Nephron progenitor cell (in vitro differentiated cells): Measurements from ENCODE around the gene ATAD3B.

ENCODE experiments used
- DNase-seq: peaks from one replicate; pipeline ENCODE4 v3.0.0; 2021
- H3K27ac Mint-ChIP-seq: 2 replicates; pipeline ENCODE4 v1.8.0; 2021; ENCODE audit warnings: mild to moderate bottlenecking, moderate library complexity, mixed read lengths
- H3K27me3 Mint-ChIP-seq: 2 replicates; pipeline ENCODE4 v1.8.0; 2021; ENCODE audit warnings: mild to moderate bottlenecking, low read depth, mixed read lengths; ENCODE audit not compliant: poor library complexity
- H3K36me3 Mint-ChIP-seq: 2 replicates; pipeline ENCODE4 v1.8.0; 2021; ENCODE audit warnings: low read depth, mixed read lengths
- H3K4me1 Mint-ChIP-seq: 2 replicates; pipeline ENCODE4 v1.8.0; 2021; ENCODE audit warnings: mixed read lengths
- H3K4me3 Mint-ChIP-seq: 2 replicates; pipeline ENCODE4 v1.8.0; 2021; ENCODE audit warnings: mild to moderate bottlenecking, moderate library complexity, mixed read lengths
- H3K9me3 Mint-ChIP-seq: 2 replicates; pipeline ENCODE4 v1.8.0; 2021; ENCODE audit warnings: mild to moderate bottlenecking, moderate library complexity, mixed read lengths
- CTCF ChIP-seq: fragments of 200-600 bp; sonication (generic); IDR thresholded peaks from 2 replicates; pipeline ENCODE4 v1.5.0; 2021; ENCODE audit warnings: antibody characterized with exemption

The ATAD3B gene

GRCh38 chr1:1435106-1435903, 36.3 kb upstream of the ATAD3B start, which contains the start of gene VWA1:
VWA1 (plus strand) TSS chr1:1435690; CDS start chr1:1435749, 59 bp downstream.
- no peaks in the 10 kb centered on the region for H3K36me3 Mint-ChIP-seq
- no peaks in the 10 kb centered on the region for H3K27me3 Mint-ChIP-seq
- H3K4me3 Mint-ChIP-seq = peak within 1 kb of the TSS; percentile 82
- no peaks in the 10 kb centered on the region for H3K9me3 Mint-ChIP-seq
- peaks cover 38% of the 10 kb centered on the region for H3K4me1 Mint-ChIP-seq
- peak; percentile 85 for DNase-seq
- H3K27ac Mint-ChIP-seq = peak within 1 kb of the TSS; percentile 90
- TF ChIP-seq CTCF = no peak

- DNase-seq = no peak
- Mint-ChIP-seq H3K9me3 (no peaks in the 10 kb centered on the region), H3K4me1 (peaks cover 39% of the 10 kb centered on the region), H3K27ac (no peak overlapping the region), H3K4me3 (peak overlapping the region; percentile 82), H3K27me3 (no peaks in the 10 kb centered on the region), H3K36me3 (no peaks in the 10 kb centered on the region)
- TF ChIP-seq CTCF = no peak
Measured at GRCh38 chr1:1435911-1436629, 35.5 kb upstream of the ATAD3B start.

GRCh38 chr1:1436630-1437032, 34.9 kb upstream of the ATAD3B start:
- DNase-seq = no peak
- H3K36me3 Mint-ChIP-seq = no peaks in the 10 kb centered on the region
- H3K4me3 Mint-ChIP-seq = peak overlapping the region; percentile 82
- H3K9me3 Mint-ChIP-seq = no peaks in the 10 kb centered on the region
- no peak overlapping the region for H3K27ac Mint-ChIP-seq
- H3K27me3 Mint-ChIP-seq = no peaks in the 10 kb centered on the region
- H3K4me1 Mint-ChIP-seq = peaks cover 34% of the 10 kb centered on the region
- no peak for TF ChIP-seq CTCF

- no peak for TF ChIP-seq CTCF
- H3K9me3 Mint-ChIP-seq = no peaks in the 10 kb centered on the region
- H3K4me1 Mint-ChIP-seq = peaks cover 30% of the 10 kb centered on the region
- DNase-seq = no peak
- no peaks in the 10 kb centered on the region for H3K27me3 Mint-ChIP-seq
- no peaks in the 10 kb centered on the region for H3K36me3 Mint-ChIP-seq
- no peak overlapping the region for H3K27ac Mint-ChIP-seq
- peak overlapping the region; percentile 82 for H3K4me3 Mint-ChIP-seq
Measured at GRCh38 chr1:1437033-1437903, 34.3 kb upstream of the ATAD3B start.

DNA sequence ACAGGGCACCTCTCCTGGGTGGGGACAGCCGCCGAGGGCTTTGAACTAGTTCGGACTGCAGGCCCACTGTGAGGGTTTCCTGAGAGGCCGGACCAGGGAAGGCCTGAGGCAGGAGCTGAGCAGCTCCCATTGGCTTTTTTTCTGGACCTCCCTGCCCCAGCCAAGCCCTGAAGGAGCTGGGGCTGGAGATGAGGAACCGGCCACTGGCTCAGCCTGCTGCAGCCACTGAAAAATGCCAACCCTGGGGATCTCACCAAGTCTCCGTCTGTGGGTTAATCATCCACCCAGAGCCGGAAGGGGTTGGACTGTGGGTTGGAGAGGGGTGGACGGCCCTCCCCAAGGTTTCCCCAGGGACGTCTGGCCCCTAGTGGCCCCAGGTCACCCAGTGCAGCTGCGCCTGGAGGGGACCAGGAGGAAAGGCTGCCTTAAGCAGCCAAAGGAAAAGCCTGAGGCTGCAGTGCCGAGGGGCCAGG, 33.6 kb upstream of the ATAD3B start:
- TF ChIP-seq CTCF = no peak
- no peak overlapping the region for H3K4me3 Mint-ChIP-seq
- H3K27me3 Mint-ChIP-seq = no peaks in the 10 kb centered on the region

More for the DNA sequence above, 33.6 kb upstream of the ATAD3B start:
- Mint-ChIP-seq H3K4me1 (peaks cover 23% of the 10 kb centered on the region), H3K27ac (no peak overlapping the region), H3K36me3 (no peaks in the 10 kb centered on the region), H3K9me3 (no peaks in the 10 kb centered on the region)
- no peak for DNase-seq
